HepG2 (cell line): ENCODE data around the gene ENO3. TPM values are rescaled to one million over a fixed set of nuclear protein-coding genes. Genes with fewer than 3 reads are reported as not detected.
A peak's percentile ranks its signal among the peaks of the same experiment; 100 is the strongest.

ENCODE experiments used
- GABPB1 ChIP-seq: IDR thresholded peaks from 2 replicates; pipeline ENCODE4 v1.6.1; 2016; ENCODE audit warnings: mild to moderate bottlenecking, missing genetic modification reagents, moderate library complexity, missing compliant biosample characterization
- HIVEP1 ChIP-seq: sonication (generic); formaldehyde crosslinking; IDR thresholded peaks from 2 replicates; pipeline ENCODE4 v1.4.0; 2020; ENCODE audit warnings: mild to moderate bottlenecking, missing genetic modification reagents
- LBX2 ChIP-seq: sonication (generic); formaldehyde crosslinking; IDR thresholded peaks from 2 replicates; pipeline ENCODE4 v1.5.0; 2020; ENCODE audit warnings: missing genetic modification reagents, mild to moderate bottlenecking, borderline replicate concordance
- MXD4 ChIP-seq: IDR thresholded peaks from 2 replicates; pipeline ENCODE4 v1.6.1; 2016; ENCODE audit warnings: mild to moderate bottlenecking, missing biosample characterization, missing genetic modification reagents
- NFAT5 ChIP-seq: sonication (generic); formaldehyde crosslinking; IDR thresholded peaks from 2 replicates; pipeline ENCODE4 v1.4.0; 2020; ENCODE audit warnings: missing genetic modification reagents
- NONO ChIP-seq, 2 experiments: fragments of 450-650 bp in 1 of 2; sonication (generic) in 1 of 2; formaldehyde crosslinking in 1 of 2; IDR thresholded peaks in 1 of 2; conservative IDR thresholded peaks in 1 of 2; 2 replicates each; pipeline versions ENCODE4 v1.6.1 to v1.8.0; 2017 to 2022; ENCODE audit warnings: mild to moderate bottlenecking in 1 of 2, missing genetic modification reagents in 1 of 2, moderate library complexity in 1 of 2
- NR2F6 ChIP-seq, 2 experiments: IDR thresholded peaks; 2 replicates each; pipeline ENCODE4 v1.6.1; 2016; ENCODE audit warnings: antibody characterized with exemption in 1 of 2, mild to moderate bottlenecking in 1 of 2
- NR3C1 ChIP-seq: sonication (generic); formaldehyde crosslinking; IDR thresholded peaks from 2 replicates; pipeline ENCODE4 v1.4.0; 2020; ENCODE audit warnings: missing genetic modification reagents
- RAD21 ChIP-seq: fragments of 450-650 bp; formaldehyde crosslinking; IDR thresholded peaks from 2 replicates; pipeline ENCODE4 v1.5.0; 2020; ENCODE audit warnings: mild to moderate bottlenecking
- RBFOX2 ChIP-seq: fragments of 200-400 bp; formaldehyde crosslinking; IDR thresholded peaks from 2 replicates; pipeline ENCODE4 v1.6.1; 2017; ENCODE audit warnings: low read depth, mild to moderate bottlenecking, low read length
- ZBTB38 ChIP-seq: sonication (generic); formaldehyde crosslinking; IDR thresholded peaks from 2 replicates; pipeline ENCODE4 v1.5.1; 2020; ENCODE audit warnings: mild to moderate bottlenecking, missing genetic modification reagents
- ZMYM2 ChIP-seq: sonication (generic); formaldehyde crosslinking; IDR thresholded peaks from 2 replicates; pipeline ENCODE4 v1.8.0; 2022; ENCODE audit warnings: mild to moderate bottlenecking, missing genetic modification reagents
- ZNF350 ChIP-seq: sonication (generic); formaldehyde crosslinking; IDR thresholded peaks from 2 replicates; pipeline ENCODE4 v1.4.0; 2020; ENCODE audit warnings: mild to moderate bottlenecking, low read depth, missing genetic modification reagents, borderline replicate concordance
- ZNF564 ChIP-seq: sonication (generic); formaldehyde crosslinking; IDR thresholded peaks from 2 replicates; pipeline ENCODE4 v1.8.1; 2023; ENCODE audit warnings: mild to moderate bottlenecking, missing genetic modification reagents
- ZNF570 ChIP-seq: sonication (generic); formaldehyde crosslinking; IDR thresholded peaks from 2 replicates; pipeline ENCODE4 v1.4.0; 2020; ENCODE audit warnings: mild to moderate bottlenecking, missing genetic modification reagents, borderline replicate concordance
- ZNF577 ChIP-seq: sonication (generic); formaldehyde crosslinking; IDR thresholded peaks from 2 replicates; pipeline ENCODE4 v1.4.0; 2020; ENCODE audit warnings: mild to moderate bottlenecking, low read depth, missing genetic modification reagents, borderline replicate concordance
- ZNF772 ChIP-seq: sonication (generic); formaldehyde crosslinking; IDR thresholded peaks from 2 replicates; pipeline ENCODE4 v1.5.0; 2020; ENCODE audit warnings: mild to moderate bottlenecking, missing genetic modification reagents
- ZNF777 ChIP-seq: sonication (generic); formaldehyde crosslinking; IDR thresholded peaks from 2 replicates; pipeline ENCODE4 v1.4.0; 2020; ENCODE audit warnings: missing genetic modification reagents
- polyA plus RNA-seq, 8 experiments: library from polyadenylated mRNA; depleted of rRNA in 3 of 8; stranded (reverse) in 7 of 8; unstranded in 1 of 8; fragments of >200 nt; fragmentation: Illumina TruSeq in 4 of 8; extraction: Trizol in 4 of 8; gene quantifications; 2 replicates each; pipeline versions ENCODE4 v1.2.1 to v1.2.3, GENCODE V29; 2011 to 2016; ENCODE audit warnings: low read depth in 4 of 8, missing spikeins in 1 of 8, mixed read lengths in 1 of 8; ENCODE audit not compliant: insufficient read depth in 1 of 8
- total RNA-seq, 5 experiments: library from RNA; depleted of rRNA; stranded (reverse); fragments of >200 nt; fragmentation: Illumina TruSeq; extraction: Trizol; gene quantifications; 2 replicates each; pipeline ENCODE4 v1.2.3, GENCODE V29; 2016; ENCODE audit warnings: low read depth in 1 of 5
- TF ChIP-seq, protein P1 (sequence below): sonication (generic); formaldehyde crosslinking; IDR thresholded peaks from 2 replicates; pipeline ENCODE4 v1.8.1; 2023; ENCODE audit warnings: mild to moderate bottlenecking, missing genetic modification reagents, borderline replicate concordance
- TF ChIP-seq, protein P2 (sequence below): sonication (generic); formaldehyde crosslinking; IDR thresholded peaks from 2 replicates; pipeline ENCODE4 v1.8.0; 2022; ENCODE audit warnings: missing genetic modification reagents, mild to moderate bottlenecking, borderline replicate concordance

Gene ENO3
- total and polyA plus RNA-seq, 2 of the 13 experiments (the other 11 are each of a cell fraction or from before 2014, with no cell fraction given): 59.8 to 69.8 TPM

DNA sequence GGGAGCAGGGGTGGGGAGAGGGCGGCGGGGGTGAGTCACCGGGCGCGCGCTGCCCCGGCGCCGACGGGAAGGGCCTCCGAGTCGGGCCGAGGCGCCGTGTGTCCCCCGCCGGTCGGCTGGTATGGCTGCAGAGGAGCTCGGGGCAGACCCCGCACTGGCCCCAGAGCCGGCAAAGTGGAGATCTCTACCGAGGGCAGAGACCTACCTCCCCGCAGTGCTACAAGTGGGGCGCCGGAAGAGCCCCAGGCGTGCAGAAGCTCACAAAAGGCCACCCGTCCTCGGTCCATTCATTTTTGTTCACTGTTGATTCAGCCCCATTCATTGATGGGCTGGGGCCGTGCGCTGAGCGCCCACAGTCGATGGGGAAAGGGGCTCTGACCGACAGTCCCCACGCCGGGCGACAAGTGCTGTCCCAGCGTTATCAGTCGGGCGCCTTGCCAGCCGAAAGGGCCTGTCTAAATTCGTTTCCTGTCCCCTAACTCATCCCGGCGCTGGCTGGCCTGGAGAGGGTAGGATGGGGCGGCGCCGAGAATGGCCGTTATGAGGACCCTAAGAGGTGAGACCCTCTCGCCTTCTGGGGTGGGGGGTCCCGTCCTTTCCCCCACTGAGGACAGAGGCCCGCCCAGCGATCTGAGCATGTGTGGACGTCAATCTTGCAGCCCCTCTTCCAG, 709 bp upstream of the ENO3 start (continued):
- TF ChIP-seq NR2F6 (IDR thresholded peaks at IDR 0.05) (no peak), NR2F6 (CRISPR knock-in tag; IDR thresholded peaks at IDR 0.05) (no peak), ZMYM2 (CRISPR knock-in tag) (no peak), RBFOX2 (peak; percentile 81; the same call in 1 of the 2 replicates), NFAT5 (CRISPR knock-in tag) (peak; percentile 59; the same call in 1 of the 2 replicates), MXD4 (CRISPR knock-in tag) (no peak), RAD21 (no peak), GABPB1 (CRISPR knock-in tag) (peak; percentile 50; the same call in 1 of the 2 replicates), ZNF577 (CRISPR knock-in tag) (no peak), HIVEP1 (CRISPR knock-in tag) (peak; percentile 51; the same call in 1 of the 2 replicates), ZNF772 (CRISPR knock-in tag) (0 out of 2 replicates have a peak, but pooled peaks have one; percentile 9), NR3C1 (no peak), ZNF570 (CRISPR knock-in tag) (no peak), ZNF777 (peak; percentile 77; the same call in 1 of the 2 replicates), ZNF564 (CRISPR knock-in tag) (no peak), ZBTB38 (CRISPR knock-in tag) (0 out of 2 replicates have a peak, but pooled peaks have one; percentile 15), NONO (IDR thresholded peaks at IDR 0.05) (no peak), NONO (CRISPR knock-in tag; conservative IDR thresholded peaks at IDR 0.05) (no peak), LBX2 (no peak), ZNF350 (peak; percentile 78; the same call in 1 of the 2 replicates)
- TF ChIP-seq, protein P1, sequence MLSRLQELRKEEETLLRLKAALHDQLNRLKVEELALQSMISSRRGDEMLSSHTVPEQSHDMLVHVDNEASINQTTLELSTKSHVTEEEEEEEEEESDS (CRISPR knock-in tag): no peak
- TF ChIP-seq, protein P2, sequence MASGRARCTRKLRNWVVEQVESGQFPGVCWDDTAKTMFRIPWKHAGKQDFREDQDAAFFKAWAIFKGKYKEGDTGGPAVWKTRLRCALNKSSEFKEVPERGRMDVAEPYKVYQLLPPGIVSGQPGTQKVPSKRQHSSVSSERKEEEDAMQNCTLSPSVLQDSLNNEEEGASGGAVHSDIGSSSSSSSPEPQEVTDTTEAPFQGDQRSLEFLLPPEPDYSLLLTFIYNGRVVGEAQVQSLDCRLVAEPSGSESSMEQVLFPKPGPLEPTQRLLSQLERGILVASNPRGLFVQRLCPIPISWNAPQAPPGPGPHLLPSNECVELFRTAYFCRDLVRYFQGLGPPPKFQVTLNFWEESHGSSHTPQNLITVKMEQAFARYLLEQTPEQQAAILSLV (CRISPR knock-in tag): no peak
